GM23248 (cell line): ENCODE data around the gene PPP1R9A. TPM values are rescaled to one million over a fixed set of nuclear protein-coding genes. Genes with fewer than 3 reads are reported as not detected.

Experiments used
- DNase-seq: peaks from one replicate; pipeline ENCODE4 v3.0.0-alpha.2; 2015
- H2AFZ ChIP-seq: fragments of 200-600 bp; sonication (generic); 2 replicates; pipeline ENCODE4 v1.6.1; 2016; ENCODE audit warnings: antibody characterized with exemption
- H3F3A ChIP-seq: fragments of 200-600 bp; sonication (generic); 2 replicates; pipeline ENCODE4 v1.6.1; 2016; ENCODE audit warnings: mild to moderate bottlenecking, antibody characterized with exemption, mixed run types; ENCODE audit not compliant: insufficient read depth
- H3K27ac ChIP-seq: fragments of 200-600 bp; sonication (generic); 2 replicates; pipeline ENCODE4 v1.5.1; 2016; ENCODE audit warnings: mild to moderate bottlenecking
- H3K27me3 ChIP-seq: fragments of 200-600 bp; sonication (generic); replicated peaks from 2 replicates; pipeline ENCODE4 v1.6.1; 2016; ENCODE audit warnings: mild to moderate bottlenecking; ENCODE audit not compliant: insufficient read depth
- H3K36me3 ChIP-seq: fragments of 200-600 bp; sonication (generic); 2 replicates; pipeline ENCODE4 v1.6.1; 2016; ENCODE audit warnings: low read depth, mild to moderate bottlenecking
- H3K4me1 ChIP-seq: fragments of 200-600 bp; sonication (generic); 2 replicates; pipeline ENCODE4 v1.6.1; 2016; ENCODE audit warnings: mild to moderate bottlenecking; ENCODE audit not compliant: insufficient read depth
- H3K4me2 ChIP-seq: fragments of 200-600 bp; sonication (generic); one replicate; pipeline ENCODE4 v1.6.1; 2016; ENCODE audit warnings: mild to moderate bottlenecking; ENCODE audit not compliant: unreplicated experiment
- H3K4me3 ChIP-seq: fragments of 200-600 bp; sonication (generic); 2 replicates; pipeline ENCODE4 v1.5.1; 2016; ENCODE audit warnings: mild to moderate bottlenecking
- H3K79me2 ChIP-seq: fragments of 200-600 bp; sonication (generic); 2 replicates; pipeline ENCODE4 v1.6.1; 2016; ENCODE audit warnings: mild to moderate bottlenecking; ENCODE audit not compliant: insufficient read depth
- H3K9ac ChIP-seq: fragments of 200-600 bp; sonication (generic); 2 replicates; pipeline ENCODE4 v1.6.1; 2016; ENCODE audit warnings: mild to moderate bottlenecking
- H3K9me2 ChIP-seq: fragments of 200-600 bp; sonication (generic); 2 replicates; pipeline ENCODE4 v1.6.1; 2016; ENCODE audit warnings: mixed run types, mild to moderate bottlenecking, moderate library complexity; ENCODE audit not compliant: insufficient read depth
- H3K9me3 ChIP-seq: fragments of 200-600 bp; sonication (generic); one replicate; pipeline ENCODE4 v1.6.1; 2017; ENCODE audit warnings: low read depth
- H4K20me1 ChIP-seq: fragments of 200-600 bp; sonication (generic); 2 replicates; pipeline ENCODE4 v1.6.0; 2016; ENCODE audit not compliant: insufficient read depth
- EZH2 ChIP-seq: fragments of 200-600 bp; sonication (generic); IDR thresholded peaks from 2 replicates; pipeline ENCODE4 v1.6.1; 2018; ENCODE audit warnings: antibody characterized with exemption, mild to moderate bottlenecking; ENCODE audit not compliant: insufficient read depth, poor library complexity, severe bottlenecking
- EZH2phosphoT487 ChIP-seq: fragments of 200-600 bp; sonication (generic); IDR thresholded peaks from 2 replicates; pipeline ENCODE4 v1.6.1; 2018; ENCODE audit warnings: antibody characterized with exemption, moderate library complexity, mild to moderate bottlenecking, low read depth; ENCODE audit not compliant: insufficient read depth
- WGBS, 2 experiments: methylation state at CpG; one replicate each; pipeline ENCODE4 v1.1.6; 2015 to 2017; ENCODE audit warnings: low lambda C conversion rate in 2 of 2, low coverage in 1 of 2; ENCODE audit errors: missing lambda C conversion rate in 2 of 2; 5-methylcytosine and 5-hydroxymethylcytosine counted together
- in situ Hi-C: fragments of 300-500 bp; cut with MboI; formaldehyde crosslinking; loops from 2 replicates; pipeline ENCODE4 v1.15.0; 2020
- polyA plus RNA-seq: library from polyadenylated mRNA; unstranded; fragments of >200 nt; fragmentation: Nextera tagmentation; extraction: Ambion mirVana; gene quantifications from 2 replicates; pipeline ENCODE4 v1.2.1, GENCODE V29; 2016
- total RNA-seq: library from RNA; depleted of rRNA; stranded (reverse); fragments of >200 nt; shearing (Covaris generic); gene quantifications from 2 replicates; pipeline ENCODE4 v1.2.3, GENCODE V29; 2014

Gene PPP1R9A
- total and polyA plus RNA-seq, 2 experiments from 2014 or later: 0.03 TPM; not detected in 1

DNA sequence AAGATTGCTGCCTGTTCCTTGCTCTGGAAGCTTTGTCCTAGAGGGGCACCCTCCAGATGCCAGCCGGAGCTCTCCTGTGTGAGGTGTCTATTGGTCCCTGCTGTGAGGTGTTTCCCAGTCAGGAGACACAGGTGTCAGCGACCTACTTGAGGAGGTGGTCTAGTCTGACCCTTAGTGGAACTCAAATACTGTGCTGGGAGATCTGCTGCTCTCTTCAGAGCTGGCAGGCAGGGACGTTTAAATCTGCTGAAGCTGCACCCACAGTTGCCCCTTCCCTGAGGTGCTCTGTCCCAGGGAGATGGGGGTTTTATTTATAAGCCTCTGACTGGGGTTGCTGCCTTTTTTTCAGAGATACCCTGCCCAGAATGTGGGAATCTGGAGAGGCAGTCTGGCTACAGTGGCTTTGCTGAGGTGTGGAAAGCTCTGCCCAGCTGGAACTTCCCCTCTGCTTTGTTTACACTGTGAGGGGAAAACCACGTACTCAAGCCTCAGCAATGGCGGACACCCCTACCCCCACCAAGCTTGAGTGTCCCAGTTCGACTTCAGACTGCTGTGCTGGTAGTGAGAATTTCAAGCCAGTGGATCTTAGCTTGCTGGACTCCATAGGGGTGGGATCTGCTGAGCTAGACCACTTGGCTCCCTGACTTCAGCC, 119.2 kb downstream of the PPP1R9A start:
- Histone ChIP-seq H3K9ac (no peak overlapping the region), H3K4me1 (no peaks in the 10 kb centered on the region), H3K4me2 (no peak overlapping the region), H3K27ac (no peak overlapping the region), H2AFZ (no peak overlapping the region), H3K27me3 (no peaks in the 10 kb centered on the region), H4K20me1 (no peaks in the 10 kb centered on the region), H3K36me3 (no peaks in the 10 kb centered on the region), H3K4me3 (no peak overlapping the region), H3F3A (no peaks in the 10 kb centered on the region), H3K79me2 (no peaks in the 10 kb centered on the region), H3K9me2 (no peaks in the 10 kb centered on the region), H3K9me3 (no peaks in the 10 kb centered on the region)
- WGBS, 2 experiments: 41 to 56% methylated on average over 6 of the region's 6 CpGs
- TF ChIP-seq EZH2phosphoT487: no peak
- TF ChIP-seq EZH2: no peak
- no peak for DNase-seq
- in situ Hi-C loops: loop anchor here (25.0 kb wide), 1 partner anchor 564 kb away; no protein-coding TSS in a partner anchor

- Histone ChIP-seq H3F3A (no peaks in the 10 kb centered on the region), H3K4me3 (no peak overlapping the region), H3K9me2 (no peaks in the 10 kb centered on the region), H3K4me2 (no peak overlapping the region), H3K9ac (no peak overlapping the region), H3K79me2 (no peaks in the 10 kb centered on the region), H2AFZ (no peak overlapping the region), H3K27me3 (no peaks in the 10 kb centered on the region), H4K20me1 (no peaks in the 10 kb centered on the region), H3K9me3 (no peaks in the 10 kb centered on the region), H3K36me3 (no peaks in the 10 kb centered on the region), H3K27ac (no peak overlapping the region), H3K4me1 (no peaks in the 10 kb centered on the region)
- DNase-seq: no peak
- WGBS, 2 experiments: 50 to 52% methylated on average over 8 to 11 of the region's 11 CpGs
- in situ Hi-C loops: loop anchor here (25.0 kb wide), 1 partner anchor 565 kb away; no protein-coding TSS in a partner anchor
- TF ChIP-seq EZH2phosphoT487 (no peak), EZH2 (no peak)
Observed at GRCh38 chr7:95027234-95027872, 120.0 kb downstream of the PPP1R9A start.

DNA sequence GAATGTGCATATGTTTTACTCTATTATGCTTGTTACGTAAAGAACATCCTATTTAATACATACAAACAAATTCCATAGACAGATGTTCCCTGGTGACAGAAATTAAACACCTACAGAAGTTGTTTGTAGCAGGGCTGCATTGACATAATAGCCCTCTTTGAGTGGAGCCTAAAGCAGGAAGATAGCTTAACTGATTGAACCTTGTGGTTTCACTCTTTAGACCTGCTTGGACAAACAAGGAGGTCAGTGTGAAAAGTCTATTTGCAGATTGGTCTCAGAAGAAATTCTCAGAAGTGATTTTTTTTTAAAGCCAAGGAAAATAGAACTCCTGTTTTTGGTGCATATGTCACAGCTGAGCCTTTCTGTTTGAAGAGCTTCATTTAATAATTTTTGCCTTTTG, 121.3 kb downstream of the PPP1R9A start:
- in situ Hi-C loops: loop anchor here (25.0 kb wide), 1 partner anchor 566 kb away; no protein-coding TSS in a partner anchor
- TF ChIP-seq EZH2phosphoT487: no peak
- no peak for TF ChIP-seq EZH2
- no peak for DNase-seq
- Histone ChIP-seq H3K9ac (no peak overlapping the region), H3K4me3 (no peak overlapping the region), H3K36me3 (no peaks in the 10 kb centered on the region), H3K4me2 (no peak overlapping the region), H2AFZ (no peak overlapping the region), H3K4me1 (no peaks in the 10 kb centered on the region), H3K9me2 (no peaks in the 10 kb centered on the region), H4K20me1 (no peaks in the 10 kb centered on the region), H3K27ac (no peak overlapping the region), H3F3A (no peaks in the 10 kb centered on the region), H3K27me3 (no peaks in the 10 kb centered on the region), H3K9me3 (no peaks in the 10 kb centered on the region), H3K79me2 (no peaks in the 10 kb centered on the region)
- WGBS, 2 experiments: 72 to 88% methylated on average over 1 of the region's 1 CpG

DNA sequence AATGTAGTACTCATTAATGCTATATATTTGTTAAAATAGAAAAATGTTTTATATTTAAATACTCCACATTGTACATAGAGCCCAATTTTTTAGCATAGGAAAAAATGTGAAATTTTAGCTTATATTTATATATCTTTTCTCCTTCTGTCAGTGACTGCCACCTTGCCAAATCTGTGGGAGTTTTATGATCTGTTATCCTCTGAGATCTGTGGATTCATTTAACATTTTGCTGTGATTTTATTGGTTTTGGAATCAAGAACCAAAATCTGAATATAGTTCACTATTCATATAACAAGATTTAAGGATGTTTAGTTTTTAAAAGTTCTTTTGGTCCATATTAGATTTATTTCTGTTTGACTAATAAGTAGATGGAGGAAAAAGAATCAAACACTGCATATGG, 127.9 kb downstream of the PPP1R9A start:
- H3K9me3 ChIP-seq: no peaks in the 10 kb centered on the region
- in situ Hi-C loops: loop anchor here (25.0 kb wide), 1 partner anchor 573 kb away; no protein-coding TSS in a partner anchor
- H3K4me3 ChIP-seq: no peak overlapping the region
- H2AFZ ChIP-seq: no peak overlapping the region
- TF ChIP-seq EZH2: no peak
- TF ChIP-seq EZH2phosphoT487: no peak
- no peaks in the 10 kb centered on the region for H3K9me2 ChIP-seq
- H3K9ac ChIP-seq: no peak overlapping the region
- no peaks in the 10 kb centered on the region for H3F3A ChIP-seq
- no peaks in the 10 kb centered on the region for H4K20me1 ChIP-seq
- H3K4me1 ChIP-seq: no peaks in the 10 kb centered on the region
- no peaks in the 10 kb centered on the region for H3K36me3 ChIP-seq
- no peaks in the 10 kb centered on the region; the same call in 1 of the 2 replicates for H3K27me3 ChIP-seq
- H3K79me2 ChIP-seq: no peaks in the 10 kb centered on the region
- H3K4me2 ChIP-seq: no peak overlapping the region
- DNase-seq: no peak
- no peak overlapping the region for H3K27ac ChIP-seq
